WI38 (cell line): ENCODE measurements around the gene SERPINA5.

Experiments used
- H3K4me3 ChIP-seq: 2 replicates; pipeline ENCODE4 v1.5.1; 2011; ENCODE audit warnings: low read depth, mild to moderate bottlenecking, control low read depth, low read length
- CTCF ChIP-seq: IDR thresholded peaks from 2 replicates; pipeline ENCODE4 v1.5.1; 2012; ENCODE audit warnings: low read depth, mild to moderate bottlenecking, control low read depth, low read length

SERPINA5 gene

GRCh38 chr14:94628578-94628977 is 47.4 kb downstream of the SERPINA5 start:
- no peak for TF ChIP-seq CTCF
- H3K4me3 ChIP-seq, result no peak overlapping the region

GRCh38 chr14:94630396-94630795 is 49.2 kb downstream of the SERPINA5 start:
- no peak overlapping the region for H3K4me3 ChIP-seq
- no peak for TF ChIP-seq CTCF

- no peak for TF ChIP-seq CTCF
- H3K4me3 ChIP-seq, result no peak overlapping the region
Observed at GRCh38 chr14:94631050-94631449, 49.8 kb downstream of the SERPINA5 start.

GRCh38 chr14:94631536-94632304 is 50.5 kb downstream of the SERPINA5 start:
- H3K4me3 ChIP-seq, result no peak overlapping the region
- no peak for TF ChIP-seq CTCF

- TF ChIP-seq CTCF, result no peak
- no peak overlapping the region for H3K4me3 ChIP-seq
Observed at GRCh38 chr14:94632305-94632590, 51.0 kb downstream of the SERPINA5 start.

GRCh38 chr14:94633121-94633520 is 51.9 kb downstream of the SERPINA5 start:
- no peak for TF ChIP-seq CTCF
- no peak overlapping the region for H3K4me3 ChIP-seq

GRCh38 chr14:94635154-94635553 is 53.9 kb downstream of the SERPINA5 start:
- no peak overlapping the region for H3K4me3 ChIP-seq

More at GRCh38 chr14:94635154-94635553, 53.9 kb downstream of the SERPINA5 start:
- no peak for TF ChIP-seq CTCF
